Measurements from ENCODE around the gene APOE. TPM values are rescaled to one million over a fixed set of nuclear protein-coding genes. Genes with fewer than 3 reads are reported as not detected.
A peak's percentile ranks its signal among the peaks of the same experiment; 100 is the strongest.
"Not testable (repeated sequence)": the region's sequence is repeated elsewhere in the genome, so short reads cannot be mapped to it uniquely, and the experiment has no call there.

APOE gene
- total RNA-seq, 1 donor = 6.2 TPM

DNA sequence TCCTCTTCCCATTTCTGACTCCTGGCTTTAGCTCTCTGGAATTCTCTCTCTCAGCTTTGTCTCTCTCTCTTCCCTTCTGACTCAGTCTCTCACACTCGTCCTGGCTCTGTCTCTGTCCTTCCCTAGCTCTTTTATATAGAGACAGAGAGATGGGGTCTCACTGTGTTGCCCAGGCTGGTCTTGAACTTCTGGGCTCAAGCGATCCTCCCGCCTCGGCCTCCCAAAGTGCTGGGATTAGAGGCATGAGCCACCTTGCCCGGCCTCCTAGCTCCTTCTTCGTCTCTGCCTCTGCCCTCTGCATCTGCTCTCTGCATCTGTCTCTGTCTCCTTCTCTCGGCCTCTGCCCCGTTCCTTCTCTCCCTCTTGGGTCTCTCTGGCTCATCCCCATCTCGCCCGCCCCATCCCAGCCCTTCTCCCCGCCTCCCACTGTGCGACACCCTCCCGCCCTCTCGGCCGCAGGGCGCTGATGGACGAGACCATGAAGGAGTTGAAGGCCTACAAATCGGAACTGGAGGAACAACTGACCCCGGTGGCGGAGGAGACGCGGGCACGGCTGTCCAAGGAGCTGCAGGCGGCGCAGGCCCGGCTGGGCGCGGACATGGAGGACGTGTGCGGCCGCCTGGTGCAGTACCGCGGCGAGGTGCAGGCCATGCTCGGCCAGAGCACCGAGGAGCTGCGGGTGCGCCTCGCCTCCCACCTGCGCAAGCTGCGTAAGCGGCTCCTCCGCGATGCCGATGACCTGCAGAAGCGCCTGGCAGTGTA is 2.7 kb downstream of the APOE start:
- DNase-seq (ENCODE audit: low read depth in 2 of 3, low spot score in 2 of 3) = no peak

DNA sequence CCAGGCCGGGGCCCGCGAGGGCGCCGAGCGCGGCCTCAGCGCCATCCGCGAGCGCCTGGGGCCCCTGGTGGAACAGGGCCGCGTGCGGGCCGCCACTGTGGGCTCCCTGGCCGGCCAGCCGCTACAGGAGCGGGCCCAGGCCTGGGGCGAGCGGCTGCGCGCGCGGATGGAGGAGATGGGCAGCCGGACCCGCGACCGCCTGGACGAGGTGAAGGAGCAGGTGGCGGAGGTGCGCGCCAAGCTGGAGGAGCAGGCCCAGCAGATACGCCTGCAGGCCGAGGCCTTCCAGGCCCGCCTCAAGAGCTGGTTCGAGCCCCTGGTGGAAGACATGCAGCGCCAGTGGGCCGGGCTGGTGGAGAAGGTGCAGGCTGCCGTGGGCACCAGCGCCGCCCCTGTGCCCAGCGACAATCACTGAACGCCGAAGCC is 3.3 kb downstream of the APOE start:
- no peak for DNase-seq (ENCODE audit: low read depth in 2 of 3, low spot score in 2 of 3)

DNA sequence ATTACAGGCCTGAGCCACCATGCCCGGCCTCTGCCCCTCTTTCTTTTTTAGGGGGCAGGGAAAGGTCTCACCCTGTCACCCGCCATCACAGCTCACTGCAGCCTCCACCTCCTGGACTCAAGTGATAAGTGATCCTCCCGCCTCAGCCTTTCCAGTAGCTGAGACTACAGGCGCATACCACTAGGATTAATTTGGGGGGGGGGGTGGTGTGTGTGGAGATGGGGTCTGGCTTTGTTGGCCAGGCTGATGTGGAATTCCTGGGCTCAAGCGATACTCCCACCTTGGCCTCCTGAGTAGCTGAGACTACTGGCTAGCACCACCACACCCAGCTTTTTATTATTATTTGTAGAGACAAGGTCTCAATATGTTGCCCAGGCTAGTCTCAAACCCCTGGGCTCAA is 4.2 kb downstream of the APOE start:
- no peak for DNase-seq (ENCODE audit: low read depth in 2 of 3, low spot score in 2 of 3)

DNA sequence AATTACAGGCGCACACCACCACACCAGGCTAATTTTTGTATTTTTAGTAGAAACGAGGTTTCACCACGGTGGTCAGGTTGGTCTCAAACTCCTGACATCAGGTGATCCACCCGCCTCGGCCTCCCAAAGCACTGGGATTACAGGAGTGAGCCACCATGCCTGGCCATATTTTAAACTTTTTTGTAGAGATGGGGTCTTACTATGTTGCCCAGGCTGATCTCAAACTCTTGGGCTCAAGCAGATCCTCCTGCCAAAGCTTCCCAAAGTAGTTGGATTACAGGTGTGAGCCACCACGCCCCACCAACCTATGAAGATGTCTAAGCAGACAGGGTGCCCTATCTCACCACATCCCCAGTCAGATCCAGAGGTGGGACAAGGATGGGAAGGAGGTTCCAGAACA is 6.3 kb downstream of the APOE start:
- not testable (repeated sequence) for DNase-seq (ENCODE audit: low read depth in 2 of 3, low spot score in 2 of 3)

DNA sequence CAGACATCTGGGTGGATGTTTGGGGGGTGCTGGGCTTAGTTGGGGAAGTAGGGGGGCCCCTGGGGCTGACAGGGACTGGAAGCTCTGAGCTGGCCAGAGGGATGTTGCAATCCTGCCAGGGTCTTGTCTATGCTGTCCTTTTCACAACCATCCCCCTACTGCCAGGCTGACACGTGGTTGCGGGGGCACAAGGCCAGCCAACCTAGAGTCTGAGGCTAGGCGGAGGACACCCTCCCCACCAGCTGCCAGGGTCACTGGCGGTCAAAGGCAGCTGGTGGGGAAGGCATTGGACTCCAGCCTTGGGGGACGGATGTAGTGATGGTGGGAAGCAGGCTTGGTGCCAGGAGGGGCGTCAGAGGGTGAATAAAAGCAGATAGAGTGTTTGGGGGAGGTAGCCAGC is 7.3 kb downstream of the APOE start:
- DNase-seq (ENCODE audit: low read depth in 2 of 3, low spot score in 2 of 3) = no peak

DNA sequence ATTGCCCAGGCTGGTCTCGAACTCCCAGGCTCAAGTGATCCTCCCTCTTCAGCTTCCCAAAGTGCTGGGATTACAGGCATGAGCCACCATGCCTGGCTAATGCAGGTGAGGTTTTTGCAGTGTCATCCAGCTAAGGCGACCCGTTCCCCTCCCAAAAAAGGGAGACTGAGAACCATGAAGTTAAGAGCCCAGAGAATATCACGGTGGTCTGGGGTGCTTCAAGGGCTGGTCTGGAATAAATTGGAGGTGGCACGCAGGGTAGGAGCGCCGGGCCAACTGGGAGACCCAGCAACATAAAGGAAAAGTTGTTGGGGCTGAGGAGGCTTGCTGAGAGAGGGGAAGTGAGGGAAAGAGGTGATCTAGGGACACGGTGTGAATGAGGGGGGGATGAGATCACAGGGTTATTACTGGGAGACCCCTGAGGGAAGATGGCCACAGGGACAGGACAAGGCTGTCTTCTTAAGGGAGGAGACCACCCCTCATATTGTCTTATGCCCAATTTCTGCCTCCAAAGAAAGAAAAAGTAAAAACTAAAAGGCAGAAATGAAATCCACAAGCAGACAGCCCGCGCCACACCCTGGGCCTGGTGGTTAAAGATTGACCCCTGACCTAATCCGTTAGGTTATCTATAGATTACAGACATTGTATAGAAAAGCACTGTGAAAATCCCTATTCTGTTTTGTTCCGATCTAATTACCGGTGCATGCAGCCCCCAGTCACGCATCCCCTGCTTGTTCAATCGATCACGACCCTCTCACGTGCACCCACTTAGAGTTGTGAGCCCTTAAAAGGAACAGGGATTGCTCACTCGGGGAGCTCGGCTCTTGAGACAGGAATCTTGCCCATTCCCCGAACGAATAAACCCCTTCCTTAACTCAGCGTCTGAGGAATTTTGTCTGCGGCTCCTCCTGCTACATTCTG is 8.2 kb downstream of the APOE start:
- DNase-seq (ENCODE audit: low read depth in 2 of 3, low spot score in 2 of 3) = not testable (repeated sequence)

DNA sequence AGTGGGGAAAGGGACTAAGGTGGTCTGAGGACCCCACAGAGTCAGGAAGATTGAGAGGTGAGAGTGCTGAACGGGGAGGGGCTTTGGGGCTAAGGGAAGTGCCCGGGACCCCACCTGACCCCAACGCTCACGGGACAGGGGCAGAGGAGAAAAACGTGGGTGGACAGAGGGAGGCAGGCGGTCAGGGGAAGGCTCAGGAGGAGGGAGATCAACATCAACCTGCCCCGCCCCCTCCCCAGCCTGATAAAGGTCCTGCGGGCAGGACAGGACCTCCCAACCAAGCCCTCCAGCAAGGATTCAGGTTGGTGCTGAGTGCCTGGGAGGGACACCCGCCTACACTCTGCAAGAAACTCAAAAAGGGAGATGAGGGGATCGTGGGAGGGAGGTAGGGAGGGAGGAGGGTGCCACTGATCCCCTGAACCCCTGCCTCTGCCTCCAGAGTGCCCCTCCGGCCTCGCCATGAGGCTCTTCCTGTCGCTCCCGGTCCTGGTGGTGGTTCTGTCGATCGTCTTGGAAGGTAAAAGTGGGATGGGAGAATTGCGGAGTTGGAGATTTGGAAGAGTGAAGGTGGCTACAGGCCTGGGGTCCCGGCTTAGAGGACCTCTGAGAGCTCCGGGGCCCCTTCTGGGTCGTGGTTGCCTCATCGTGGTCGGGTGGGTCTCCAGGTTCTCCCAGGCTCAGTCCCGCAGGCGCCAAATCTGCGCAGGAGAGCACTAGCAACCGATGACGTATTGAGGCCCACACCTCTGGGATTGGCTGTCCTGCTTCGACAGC is 9.0 kb downstream of the APOE start, which contains the start of gene APOC1:
Gene APOC1 (plus strand): TSS at position 176 of the 774 bp plus-strand sequence. CDS start 284 bp downstream, at position 460.
- peak; percentile 54 to 83 (median 76) for DNase-seq (ENCODE audit: low read depth in 2 of 3, low spot score in 2 of 3)

DNA sequence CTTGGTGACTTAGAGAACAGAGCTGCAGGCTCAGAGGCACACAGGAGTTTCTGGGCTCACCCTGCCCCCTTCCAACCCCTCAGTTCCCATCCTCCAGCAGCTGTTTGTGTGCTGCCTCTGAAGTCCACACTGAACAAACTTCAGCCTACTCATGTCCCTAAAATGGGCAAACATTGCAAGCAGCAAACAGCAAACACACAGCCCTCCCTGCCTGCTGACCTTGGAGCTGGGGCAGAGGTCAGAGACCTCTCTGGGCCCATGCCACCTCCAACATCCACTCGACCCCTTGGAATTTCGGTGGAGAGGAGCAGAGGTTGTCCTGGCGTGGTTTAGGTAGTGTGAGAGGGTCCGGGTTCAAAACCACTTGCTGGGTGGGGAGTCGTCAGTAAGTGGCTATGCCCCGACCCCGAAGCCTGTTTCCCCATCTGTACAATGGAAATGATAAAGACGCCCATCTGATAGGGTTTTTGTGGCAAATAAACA is 18.7 kb downstream of the APOE start:
- no peak for DNase-seq (ENCODE audit: low read depth in 2 of 3, low spot score in 2 of 3)

DNA sequence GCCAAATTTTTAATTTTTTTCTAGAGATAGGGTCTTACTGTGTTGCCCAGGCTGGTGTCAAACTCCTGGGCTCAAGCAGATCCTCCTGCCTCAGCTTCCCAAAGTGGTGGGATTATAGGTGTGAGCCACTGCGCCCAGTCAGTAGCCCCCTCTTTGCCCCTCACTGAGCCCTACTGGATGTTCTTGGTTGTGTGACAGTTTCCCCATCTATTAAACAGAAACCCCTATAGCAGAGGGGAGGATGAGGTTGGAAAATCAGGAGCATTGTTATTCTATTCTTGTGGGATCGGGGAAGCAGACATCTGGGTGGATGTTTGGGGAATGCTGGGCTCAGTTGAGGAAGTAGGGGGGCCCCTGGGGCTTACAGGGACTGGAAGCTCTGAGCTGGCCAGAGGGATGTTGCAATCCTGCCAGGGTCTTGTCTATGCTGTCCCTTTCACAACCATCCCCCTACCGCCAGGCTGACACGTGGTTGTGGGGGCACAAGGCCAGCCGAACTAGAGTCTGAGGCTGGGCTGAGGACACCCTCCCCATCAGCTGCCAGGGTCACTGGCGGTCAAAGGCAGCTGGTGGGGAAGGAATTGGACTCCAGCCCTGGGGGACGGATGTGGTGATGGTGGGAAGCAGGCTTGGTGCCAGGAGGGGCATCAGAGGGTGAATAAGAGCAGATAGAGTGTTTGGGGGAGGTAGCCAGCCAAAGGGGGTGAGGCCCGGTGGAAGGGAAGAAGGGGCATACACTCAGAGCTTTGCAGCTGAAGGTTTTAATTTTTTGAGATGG is 19.7 kb downstream of the APOE start:
- DNase-seq (ENCODE audit: low read depth in 2 of 3, low spot score in 2 of 3) = peak in 2 of 3 donors; percentile 57 to 80

DNA sequence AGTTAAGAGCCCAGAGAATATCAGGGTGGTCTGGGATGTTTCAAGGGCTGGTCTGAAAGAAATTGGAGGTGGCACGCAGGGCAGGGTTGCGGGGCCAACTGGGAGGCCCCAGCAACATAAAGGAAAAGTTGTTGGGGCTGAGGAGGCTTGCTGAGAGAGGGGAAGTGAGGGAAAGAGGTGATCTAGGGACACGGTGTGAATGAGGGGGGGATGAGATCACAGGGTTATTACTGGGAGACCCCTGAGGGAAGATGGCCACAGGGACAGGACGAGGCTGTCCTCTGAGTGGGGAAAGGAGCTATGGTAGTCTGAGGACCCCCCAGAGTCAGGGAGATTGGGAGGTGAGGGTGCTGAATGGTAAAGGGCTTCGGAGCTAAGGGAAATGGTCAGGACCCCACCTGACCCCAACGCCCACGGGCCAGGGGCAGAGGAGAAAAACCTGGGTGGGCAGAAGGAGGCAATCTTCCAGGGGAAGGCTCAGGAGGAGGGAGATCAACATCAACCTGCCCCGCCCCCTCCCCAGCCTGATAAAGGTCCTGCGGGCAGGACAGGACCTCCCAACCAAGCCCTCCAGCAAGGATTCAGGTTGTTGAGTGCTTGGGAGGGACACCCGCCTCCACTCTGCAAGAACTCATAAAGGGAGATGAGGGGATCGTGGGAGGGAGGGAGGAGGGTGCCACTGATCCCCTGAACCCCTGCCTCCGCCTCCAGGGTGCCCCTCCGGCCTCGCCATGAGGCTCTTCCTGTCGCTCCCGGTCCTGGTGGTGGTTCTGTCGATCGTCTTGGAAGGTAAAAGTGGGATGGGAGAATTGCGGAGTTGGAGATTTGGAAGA is 20.9 kb downstream of the APOE start:
- not testable (repeated sequence) for DNase-seq (ENCODE audit: low read depth in 2 of 3, low spot score in 2 of 3)

DNA sequence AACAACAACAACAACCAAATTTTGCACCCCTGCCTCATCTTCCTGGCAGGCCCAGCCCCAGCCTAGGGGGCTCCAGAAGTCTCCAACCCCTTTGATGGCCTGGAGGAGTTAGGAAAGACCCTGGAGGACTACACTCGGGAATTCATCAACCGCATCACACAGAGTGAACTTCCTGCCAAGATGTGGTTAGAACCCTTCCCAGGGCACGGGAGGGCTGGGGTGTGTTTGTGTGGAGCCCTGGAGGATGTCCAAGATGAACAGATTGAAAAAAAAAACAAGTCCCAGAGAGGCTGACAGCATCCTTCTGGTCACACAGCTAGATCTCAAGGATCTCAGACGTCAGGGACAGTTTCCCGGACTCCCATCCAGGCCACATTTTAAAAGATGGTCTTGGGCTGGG is 22.1 kb downstream of the APOE start:
- no peak for DNase-seq (ENCODE audit: low read depth in 2 of 3, low spot score in 2 of 3)

DNA sequence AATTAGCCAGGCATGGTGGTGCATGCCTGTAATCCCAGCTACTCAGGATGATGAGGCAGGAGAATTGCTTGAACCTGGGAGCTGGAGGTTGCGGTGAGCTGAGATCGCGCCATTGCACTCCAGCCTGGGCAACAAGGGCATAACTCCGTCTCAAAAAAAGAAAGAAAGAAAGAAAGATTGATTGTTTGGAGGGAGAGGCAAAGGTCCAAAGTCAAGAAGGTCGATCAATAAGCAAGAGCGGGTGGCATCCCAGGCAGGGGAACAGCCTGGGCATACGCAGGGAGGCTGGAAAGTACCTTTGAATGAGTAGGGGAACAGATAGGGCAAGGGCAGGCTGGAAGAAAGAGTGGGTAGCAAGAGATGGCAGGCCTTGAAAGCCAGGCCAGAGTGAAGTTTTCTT is 24.5 kb downstream of the APOE start:
- no peak for DNase-seq (ENCODE audit: low read depth in 2 of 3, low spot score in 2 of 3)

DNA sequence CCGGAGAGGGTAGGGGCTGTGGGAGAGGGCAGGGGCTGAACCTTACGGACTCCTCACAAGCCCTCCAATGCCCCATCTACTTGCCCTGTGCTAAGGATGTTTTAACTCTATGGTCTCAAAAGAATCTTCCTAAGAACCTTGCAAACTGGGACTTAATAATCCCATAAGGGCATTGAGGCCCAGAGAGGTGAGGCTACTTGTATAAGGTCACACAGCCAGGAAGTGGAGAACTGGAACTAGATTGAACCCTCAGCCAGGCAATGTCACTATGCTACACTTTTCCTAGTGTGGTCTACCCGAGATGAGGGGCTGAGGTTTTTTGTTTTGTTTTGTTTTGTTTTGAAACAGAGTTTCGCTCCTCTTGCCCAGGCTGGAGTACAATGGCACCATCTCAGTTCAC is 25.9 kb downstream of the APOE start:
- DNase-seq (ENCODE audit: low read depth in 2 of 3, low spot score in 2 of 3) = no peak

DNA sequence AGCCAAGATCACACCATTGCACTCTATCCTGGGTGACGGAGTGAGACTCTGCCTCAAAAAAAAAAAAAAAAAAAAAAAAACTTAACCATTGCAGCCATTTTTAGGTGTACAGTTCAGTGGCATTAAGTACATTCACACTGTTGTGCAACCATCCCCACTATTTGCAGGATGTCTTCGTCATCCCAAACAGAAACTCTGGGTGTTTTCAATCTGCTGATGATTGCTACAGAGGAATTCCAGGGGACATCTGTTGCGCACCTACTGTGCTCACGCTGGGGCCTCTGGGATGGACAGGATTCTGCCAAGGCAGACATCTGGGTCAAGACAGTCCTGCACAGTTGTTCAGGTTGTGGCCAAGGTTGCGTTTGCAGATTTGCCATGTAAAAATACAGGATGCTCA is 34.1 kb downstream of the APOE start:
- no peak for DNase-seq (ENCODE audit: low read depth in 2 of 3, low spot score in 2 of 3)

DNA sequence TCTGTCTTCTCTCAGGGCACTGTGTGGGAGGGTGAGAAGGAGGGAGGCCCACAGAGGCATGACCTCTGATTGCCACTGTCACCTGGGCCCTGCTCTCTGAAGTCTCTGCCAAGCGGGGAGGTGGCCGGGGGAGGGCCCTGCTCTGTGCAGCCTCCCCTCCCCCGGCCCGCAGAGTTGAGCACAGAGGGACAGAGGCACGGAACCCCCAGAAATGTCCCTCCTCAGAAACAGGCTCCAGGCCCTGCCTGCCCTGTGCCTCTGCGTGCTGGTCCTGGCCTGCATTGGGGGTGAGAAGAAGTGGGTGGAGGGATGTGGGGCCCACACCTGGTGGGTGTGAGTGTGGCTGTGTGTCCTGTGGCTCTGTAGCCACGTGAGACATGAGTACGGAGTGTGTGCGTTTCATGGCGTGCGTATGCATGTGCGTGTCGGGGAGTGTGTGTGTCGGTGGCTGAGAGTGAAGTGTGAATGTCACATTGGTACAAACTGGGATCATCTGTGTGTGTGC is 36.5 kb downstream of the APOE start, which contains the start of gene APOC4:
Gene APOC4 (plus strand): TSS at position 171 of the 505 bp plus-strand sequence. CDS start 41 bp downstream, at position 212.
- no peak for DNase-seq (ENCODE audit: low read depth in 2 of 3, low spot score in 2 of 3)

DNA sequence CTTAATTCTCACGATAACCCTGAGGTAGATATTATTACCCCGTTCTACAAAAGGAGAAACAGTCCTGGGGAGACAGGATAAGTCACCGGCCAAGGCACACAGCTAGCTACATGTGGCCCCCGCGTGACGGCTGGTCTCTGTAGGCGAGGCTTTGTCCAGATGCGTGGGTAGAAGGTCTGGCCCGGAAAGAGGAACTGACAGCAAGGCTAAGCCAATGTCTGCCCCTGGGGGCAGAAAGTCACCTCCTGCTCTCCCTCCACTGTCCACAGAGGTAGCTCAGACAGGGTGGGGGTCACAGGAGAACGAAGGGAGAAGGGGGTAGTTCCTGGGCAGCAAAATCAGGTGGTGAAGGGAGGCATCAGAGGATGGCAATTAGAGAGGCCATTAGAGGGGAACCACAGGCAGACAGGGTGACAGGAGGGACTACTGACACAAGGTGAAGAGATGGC is 38.2 kb downstream of the APOE start:
- DNase-seq (ENCODE audit: low read depth in 2 of 3, low spot score in 2 of 3) = peak in 2 of 3 donors; percentile 48 to 49

DNA sequence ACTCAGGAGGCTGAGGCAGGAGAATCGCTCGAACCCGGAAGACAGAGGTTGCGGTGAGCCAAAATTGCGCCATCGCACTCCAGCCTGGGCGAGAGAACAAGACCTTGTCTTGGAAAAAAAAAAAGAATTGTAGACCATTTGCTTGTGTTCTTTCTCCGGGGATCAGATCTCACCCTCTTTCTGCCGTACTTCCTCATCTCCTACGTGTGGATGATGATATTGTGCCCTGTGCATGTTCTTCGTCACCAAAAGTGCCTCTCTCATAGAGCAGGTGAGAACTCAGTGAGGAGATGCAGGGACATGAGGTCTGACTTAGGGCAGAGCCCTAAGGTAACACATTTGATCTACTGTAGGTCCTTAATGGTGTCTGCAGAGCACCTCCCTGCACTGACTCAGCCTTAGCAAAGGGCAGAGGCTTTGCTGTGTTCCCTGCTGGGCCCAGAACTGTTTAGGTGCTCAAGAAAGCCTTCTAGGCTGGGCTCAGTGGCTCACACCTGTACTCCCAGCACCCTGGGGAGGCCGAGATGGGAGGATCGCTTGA is 41.5 kb downstream of the APOE start:
- no peak for DNase-seq (ENCODE audit: low read depth in 2 of 3, low spot score in 2 of 3)

DNA sequence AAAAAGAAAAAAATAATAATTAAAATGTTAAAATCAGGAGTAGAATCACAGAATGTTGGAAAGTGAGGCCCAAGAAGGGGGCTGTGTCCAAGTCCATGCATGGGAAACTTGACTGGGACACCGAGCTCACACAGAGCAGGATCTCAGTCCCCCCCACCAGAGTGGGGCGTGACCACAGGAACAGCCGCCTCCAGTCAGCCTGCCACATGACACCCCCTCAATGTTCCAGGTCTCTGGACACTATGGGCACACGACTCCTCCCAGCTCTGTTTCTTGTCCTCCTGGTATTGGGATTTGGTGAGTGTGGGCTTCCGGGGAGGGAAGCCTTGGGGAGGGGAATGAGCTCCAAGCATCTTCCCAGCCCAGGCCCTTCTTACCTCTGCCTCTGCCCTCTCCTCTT is 42.6 kb downstream of the APOE start:
- DNase-seq (ENCODE audit: low read depth in 2 of 3, low spot score in 2 of 3) = no peak
